RWPE2 (cell line): ENCODE data around the gene PXN.
"Not testable (repeated sequence)": the region's sequence is repeated elsewhere in the genome, so short reads cannot be mapped to it uniquely, and the experiment has no call there.

ENCODE experiments used
- ATAC-seq: fragments of 200-7000 bp; cut with Tn5 transposase; 3 replicates; pipeline ENCODE4 v1.9.1; 2021; ENCODE audit warnings: low read depth
- DNase-seq: peaks from one replicate; pipeline ENCODE4 v3.0.0-alpha.2; 2020; ENCODE audit warnings: low spot score
- H3K27ac ChIP-seq: fragments of 450-650 bp; 2 replicates; pipeline ENCODE4 v1.5.1; 2017; ENCODE audit warnings: mild to moderate bottlenecking; ENCODE audit not compliant: poor library complexity, severe bottlenecking
- H3K27me3 ChIP-seq: fragments of 250-450 bp; sonication (Bioruptor Pico); 2 replicates; pipeline ENCODE4 v1.5.1; 2021; ENCODE audit warnings: mild to moderate bottlenecking, moderate library complexity; ENCODE audit not compliant: insufficient read depth, poor library complexity, severe bottlenecking
- H3K36me3 ChIP-seq: fragments of 250-450 bp; sonication (Bioruptor Pico); 2 replicates; pipeline ENCODE4 v1.5.1; 2020; ENCODE audit warnings: low read depth, mild to moderate bottlenecking, moderate library complexity
- H3K4me1 ChIP-seq: fragments of 250-450 bp; sonication (Bioruptor Pico); 2 replicates; pipeline ENCODE4 v1.5.1; 2021; ENCODE audit warnings: mild to moderate bottlenecking, moderate library complexity; ENCODE audit not compliant: insufficient read depth, poor library complexity, severe bottlenecking
- H3K4me3 ChIP-seq: fragments of 250-450 bp; sonication (Bioruptor Pico); 2 replicates; pipeline ENCODE4 v1.5.1; 2021; ENCODE audit warnings: mild to moderate bottlenecking, moderate library complexity; ENCODE audit not compliant: severe bottlenecking
- H3K9me3 ChIP-seq: fragments of 250-450 bp; sonication (Bioruptor Pico); 2 replicates; pipeline ENCODE4 v1.5.1; 2021; ENCODE audit warnings: mild to moderate bottlenecking, moderate library complexity; ENCODE audit not compliant: severe bottlenecking
- TF ChIP-seq, protein P1 (sequence below): fragments of 450-650 bp; IDR thresholded peaks from one replicate; pipeline ENCODE4 v1.5.1; 2017; ENCODE audit warnings: mild to moderate bottlenecking, moderate library complexity; ENCODE audit not compliant: poor library complexity, severe bottlenecking

Gene PXN

GRCh38 chr12:120249875-120250795, 15.4 kb downstream of the PXN start:
- peaks cover 83% of the 10 kb centered on the region for H3K4me1 ChIP-seq
- H3K27me3 ChIP-seq, result no peaks in the 10 kb centered on the region
- DNase-seq, result no peak
- no peak for ATAC-seq
- H3K27ac ChIP-seq, result peak overlapping the region; percentile 100
- no peaks in the 10 kb centered on the region for H3K9me3 ChIP-seq
- TF ChIP-seq, protein P1, sequence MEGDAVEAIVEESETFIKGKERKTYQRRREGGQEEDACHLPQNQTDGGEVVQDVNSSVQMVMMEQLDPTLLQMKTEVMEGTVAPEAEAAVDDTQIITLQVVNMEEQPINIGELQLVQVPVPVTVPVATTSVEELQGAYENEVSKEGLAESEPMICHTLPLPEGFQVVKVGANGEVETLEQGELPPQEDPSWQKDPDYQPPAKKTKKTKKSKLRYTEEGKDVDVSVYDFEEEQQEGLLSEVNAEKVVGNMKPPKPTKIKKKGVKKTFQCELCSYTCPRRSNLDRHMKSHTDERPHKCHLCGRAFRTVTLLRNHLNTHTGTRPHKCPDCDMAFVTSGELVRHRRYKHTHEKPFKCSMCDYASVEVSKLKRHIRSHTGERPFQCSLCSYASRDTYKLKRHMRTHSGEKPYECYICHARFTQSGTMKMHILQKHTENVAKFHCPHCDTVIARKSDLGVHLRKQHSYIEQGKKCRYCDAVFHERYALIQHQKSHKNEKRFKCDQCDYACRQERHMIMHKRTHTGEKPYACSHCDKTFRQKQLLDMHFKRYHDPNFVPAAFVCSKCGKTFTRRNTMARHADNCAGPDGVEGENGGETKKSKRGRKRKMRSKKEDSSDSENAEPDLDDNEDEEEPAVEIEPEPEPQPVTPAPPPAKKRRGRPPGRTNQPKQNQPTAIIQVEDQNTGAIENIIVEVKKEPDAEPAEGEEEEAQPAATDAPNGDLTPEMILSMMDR, result no peak
- H3K36me3 ChIP-seq, result peaks cover 72% of the 10 kb centered on the region
- no peak overlapping the region for H3K4me3 ChIP-seq

GRCh38 chr12:120249266-120249874, 16.2 kb downstream of the PXN start:
- ATAC-seq (no peak), DNase-seq (no peak)
- Histone ChIP-seq H3K4me1 (peaks cover 83% of the 10 kb centered on the region), H3K36me3 (peaks cover 65% of the 10 kb centered on the region), H3K4me3 (no peak overlapping the region), H3K27ac (peak overlapping the region; percentile 100), H3K27me3 (no peaks in the 10 kb centered on the region), H3K9me3 (no peaks in the 10 kb centered on the region)
- TF ChIP-seq, protein P1, result no peak

DNA sequence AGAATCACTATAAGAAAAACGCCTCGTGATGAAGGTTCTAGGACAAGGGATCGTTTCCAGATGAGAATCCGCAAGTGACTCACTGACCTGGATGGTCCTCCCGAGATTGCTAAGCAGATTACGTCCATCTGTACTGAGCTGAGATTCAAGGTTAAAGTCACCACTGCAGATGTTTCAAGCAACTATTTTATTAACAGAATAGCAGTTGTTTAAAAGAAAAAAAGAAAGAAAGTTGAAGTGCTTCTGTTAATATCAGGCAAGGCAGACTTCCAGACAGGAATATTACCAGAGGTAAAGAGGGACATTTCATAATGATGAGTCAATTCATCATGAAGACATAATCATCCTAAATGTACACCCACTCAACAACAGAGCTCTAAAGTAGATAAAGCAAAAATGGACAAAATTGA, 17.9 kb downstream of the PXN start:
- Histone ChIP-seq H3K27ac (peak overlapping the region; percentile 100), H3K9me3 (no peaks in the 10 kb centered on the region), H3K4me1 (peaks cover 82% of the 10 kb centered on the region), H3K27me3 (no peaks in the 10 kb centered on the region), H3K36me3 (peaks cover 64% of the 10 kb centered on the region), H3K4me3 (no peak overlapping the region)
- DNase-seq (no peak), ATAC-seq (peak; percentile 56)
- TF ChIP-seq, protein P1, result no peak

DNA sequence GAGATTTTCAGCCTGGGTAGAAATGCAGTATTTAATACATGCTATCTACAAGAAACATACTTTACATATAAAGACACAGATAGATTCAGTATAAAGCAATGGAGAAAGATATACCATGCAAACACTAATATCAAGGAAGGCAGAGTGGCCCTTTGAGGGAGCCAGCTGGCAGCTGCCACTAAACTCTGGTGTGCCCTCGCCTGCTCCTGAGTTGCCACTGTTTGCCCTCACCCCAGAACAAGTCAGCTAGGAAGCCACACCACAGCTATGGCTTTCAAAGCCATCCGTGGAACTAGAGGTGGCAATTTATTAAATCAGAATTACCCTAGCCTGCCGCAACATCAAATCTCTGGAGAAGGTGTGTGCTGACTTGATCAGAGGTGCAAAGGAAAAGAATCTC, 18.3 kb downstream of the PXN start:
- Histone ChIP-seq H3K4me3 (no peak overlapping the region), H3K27ac (peak overlapping the region; percentile 100)
- no peak for ATAC-seq

GRCh38 chr12:120246705-120247104, 18.8 kb downstream of the PXN start:
- not testable (repeated sequence) for DNase-seq, H3K9me3 ChIP-seq, H3K4me3 ChIP-seq, H3K27me3 ChIP-seq, ATAC-seq
- Histone ChIP-seq H3K36me3 (peaks cover 61% of the 10 kb centered on the region), H3K27ac (peak overlapping the region; percentile 100), H3K4me1 (peaks cover 84% of the 10 kb centered on the region)

More for the DNA sequence above, 18.3 kb downstream of the PXN start:
- no peaks in the 10 kb centered on the region for H3K27me3 ChIP-seq
- DNase-seq, result no peak
- no peaks in the 10 kb centered on the region for H3K9me3 ChIP-seq
- H3K4me1 ChIP-seq, result peaks cover 82% of the 10 kb centered on the region
- H3K36me3 ChIP-seq, result peaks cover 62% of the 10 kb centered on the region
- TF ChIP-seq, protein P1, result no peak
